Kidney epithelial cell (primary cell): ENCODE data around the gene ACAA1. TPM values are rescaled to one million over a fixed set of nuclear protein-coding genes. Genes with fewer than 3 reads are reported as not detected.

Source experiments
- DNase-seq: peaks from one replicate; pipeline ENCODE4 v3.0.0-alpha.2; 2010; ENCODE audit warnings: low read depth
- H3K27me3 ChIP-seq: 2 replicates; pipeline ENCODE4 v1.6.0; 2011; ENCODE audit warnings: low read length; ENCODE audit not compliant: control insufficient read depth, insufficient read depth
- H3K36me3 ChIP-seq: 2 replicates; pipeline ENCODE4 v1.5.1; 2011; ENCODE audit warnings: low read length; ENCODE audit not compliant: control insufficient read depth, insufficient read depth
- H3K4me3 ChIP-seq: 2 replicates; pipeline ENCODE4 v1.5.1; 2011; ENCODE audit warnings: low read depth, mild to moderate bottlenecking, control low read depth, low read length
- CTCF ChIP-seq: IDR thresholded peaks from 2 replicates; pipeline ENCODE4 v1.5.1; 2011; ENCODE audit warnings: mild to moderate bottlenecking, moderate library complexity, low read length, control low read depth, inconsistent platforms; ENCODE audit not compliant: insufficient read depth, poor library complexity, severe bottlenecking
- total RNA-seq: library from RNA; depleted of rRNA; stranded (reverse); fragments of >200 nt; gene quantifications from 2 replicates; pipeline ENCODE4 v1.2.3, GENCODE V29; 2015

ACAA1 gene, protein sequence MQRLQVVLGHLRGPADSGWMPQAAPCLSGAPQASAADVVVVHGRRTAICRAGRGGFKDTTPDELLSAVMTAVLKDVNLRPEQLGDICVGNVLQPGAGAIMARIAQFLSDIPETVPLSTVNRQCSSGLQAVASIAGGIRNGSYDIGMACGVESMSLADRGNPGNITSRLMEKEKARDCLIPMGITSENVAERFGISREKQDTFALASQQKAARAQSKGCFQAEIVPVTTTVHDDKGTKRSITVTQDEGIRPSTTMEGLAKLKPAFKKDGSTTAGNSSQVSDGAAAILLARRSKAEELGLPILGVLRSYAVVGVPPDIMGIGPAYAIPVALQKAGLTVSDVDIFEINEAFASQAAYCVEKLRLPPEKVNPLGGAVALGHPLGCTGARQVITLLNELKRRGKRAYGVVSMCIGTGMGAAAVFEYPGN
- total RNA-seq, result 54.5 and 60.7 TPM in 2 replicates

- TF ChIP-seq CTCF, result no peak
- peak within 1 kb of the TSS; percentile 71 for H3K4me3 ChIP-seq
- no peaks in the 10 kb centered on the region for H3K36me3 ChIP-seq
- no peaks in the 10 kb centered on the region for H3K27me3 ChIP-seq
- DNase-seq, result peak; percentile 97
Measured at GRCh38 chr3:38136777-38137614, at the start of gene ACAA1. ACAA1 (minus strand) TSS chr3:38137127; CDS start chr3:38137035, 92 bp downstream.

GRCh38 chr3:38177181-38177580 lies 40.3 kb upstream of the ACAA1 start:
- no peak for TF ChIP-seq CTCF
- no peak for DNase-seq
- Histone ChIP-seq H3K36me3 (no peaks in the 10 kb centered on the region), H3K4me3 (no peak overlapping the region), H3K27me3 (no peaks in the 10 kb centered on the region)

DNA sequence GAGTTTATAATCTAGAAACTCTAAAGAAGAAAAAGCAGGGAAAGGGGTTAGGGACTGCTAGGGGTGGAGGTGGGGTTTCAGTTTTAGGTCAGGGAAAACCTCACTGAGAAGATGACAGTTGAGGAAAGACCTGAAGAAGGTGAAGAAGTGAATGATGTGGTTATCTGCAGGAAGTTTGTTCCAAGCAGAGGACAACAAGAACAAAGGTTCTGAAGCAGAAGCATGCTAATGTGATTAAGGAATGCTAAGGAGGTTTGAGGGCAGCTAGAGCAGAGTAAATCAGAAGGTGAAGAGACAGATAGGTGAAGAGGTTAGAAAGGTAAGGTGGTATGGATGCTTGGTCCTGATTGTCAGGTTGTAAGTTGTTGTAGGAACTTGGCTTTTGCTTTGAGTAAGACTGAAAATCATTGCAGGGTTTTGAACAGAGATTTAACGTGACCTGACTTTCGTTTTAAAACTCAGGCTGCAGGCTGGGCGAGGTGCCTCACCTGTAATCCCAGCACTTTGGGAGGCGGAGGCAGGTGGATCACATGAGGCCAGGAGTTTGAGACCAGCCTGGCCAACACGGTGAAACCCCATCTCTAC lies 37.0 kb upstream of the ACAA1 start:
- Histone ChIP-seq H3K36me3 (no peaks in the 10 kb centered on the region), H3K4me3 (no peak overlapping the region), H3K27me3 (no peaks in the 10 kb centered on the region)
- DNase-seq, result no peak
- TF ChIP-seq CTCF, result no peak

DNA sequence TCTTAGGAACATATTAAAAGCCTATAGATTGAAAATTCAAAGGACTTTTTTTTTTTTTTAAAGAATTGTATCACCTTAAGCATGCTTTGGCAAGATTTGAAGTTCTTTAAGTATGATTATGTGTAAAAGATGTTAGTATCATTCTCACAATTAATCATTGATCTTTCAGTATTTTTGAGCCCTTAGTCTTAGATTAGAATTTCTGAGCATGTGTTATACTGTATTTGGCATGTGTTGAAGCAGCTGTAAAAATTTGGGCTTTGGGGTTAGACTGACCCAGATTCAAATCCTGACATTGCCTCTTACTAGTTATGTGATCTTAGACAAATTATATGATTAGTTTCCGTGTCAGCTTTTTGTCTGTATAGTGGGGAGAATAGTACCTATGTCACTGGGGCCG lies 34.7 kb upstream of the ACAA1 start:
- H3K36me3 ChIP-seq, result no peaks in the 10 kb centered on the region
- no peak overlapping the region for H3K4me3 ChIP-seq
- H3K27me3 ChIP-seq, result no peaks in the 10 kb centered on the region
- no peak for DNase-seq
- no peak for TF ChIP-seq CTCF

DNA sequence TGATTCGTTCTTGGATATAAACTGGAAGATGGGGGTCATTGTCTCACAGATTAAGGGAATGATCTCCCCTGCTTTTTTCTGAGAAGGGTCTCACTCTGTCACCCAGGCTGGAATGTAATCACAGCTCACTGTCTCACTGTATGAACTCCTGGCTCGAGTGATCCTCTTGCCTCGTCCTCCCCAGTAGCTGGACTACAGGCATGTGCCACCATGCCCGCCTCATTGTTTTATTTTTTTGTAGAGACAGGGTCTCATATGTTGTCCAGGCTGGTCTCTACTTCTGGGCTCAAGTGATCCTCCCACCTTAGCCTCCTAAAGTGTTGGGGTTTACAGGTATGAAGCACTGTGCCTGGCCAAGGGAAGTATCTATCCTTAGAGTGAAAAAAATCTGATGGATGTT lies 33.8 kb upstream of the ACAA1 start:
- TF ChIP-seq CTCF, result no peak
- Histone ChIP-seq H3K4me3 (no peak overlapping the region), H3K27me3 (no peaks in the 10 kb centered on the region), H3K36me3 (no peaks in the 10 kb centered on the region)
- no peak for DNase-seq
